IPS DF 6.9 (cell line): ENCODE data around the gene PLXDC1.
"Not testable (repeated sequence)": the region's sequence is repeated elsewhere in the genome, so short reads cannot be mapped to it uniquely, and the experiment has no call there.

Source experiments
- DNase-seq: peaks from one replicate; pipeline ENCODE4 v3.0.0-alpha.2; 2013; ENCODE audit warnings: low read depth, low spot score
- H3K27ac ChIP-seq: one replicate; pipeline ENCODE4 v1.5.1; 2013; ENCODE audit warnings: low read length, control low read depth
- H3K27me3 ChIP-seq: 2 replicates; pipeline ENCODE4 v1.6.1; 2013; ENCODE audit warnings: mild to moderate bottlenecking, low read length; ENCODE audit not compliant: control insufficient read depth, insufficient read depth
- H3K36me3 ChIP-seq: 2 replicates; pipeline ENCODE4 v1.6.1; 2013; ENCODE audit warnings: low read length; ENCODE audit not compliant: control insufficient read depth, insufficient read depth
- H3K4me1 ChIP-seq: 2 replicates; pipeline ENCODE4 v1.6.1; 2013; ENCODE audit warnings: low read length; ENCODE audit not compliant: control insufficient read depth, insufficient read depth
- H3K4me3 ChIP-seq: 2 replicates; pipeline ENCODE4 v1.5.1; 2013; ENCODE audit warnings: mild to moderate bottlenecking, low read length
- H3K9me3 ChIP-seq: 2 replicates; pipeline ENCODE4 v1.6.1; 2013; ENCODE audit warnings: low read length, inconsistent platforms; ENCODE audit not compliant: control insufficient read depth, insufficient read depth
- WGBS: extraction: QIAGEN DNeasy Blood & Tissue Kit; methylation state at CpG from one replicate; pipeline ENCODE4 v1.1.7; 2013; ENCODE audit warnings: mixed read lengths, missing lambda C conversion rate; ENCODE audit not compliant: insufficient read length, insufficient coverage; 5-methylcytosine and 5-hydroxymethylcytosine counted together

Gene PLXDC1

GRCh38 chr17:39169101-39169500, 17.7 kb upstream of the PLXDC1 start:
- H3K36me3 ChIP-seq: no peaks in the 10 kb centered on the region
- no peak overlapping the region for H3K27ac ChIP-seq
- no CpG with 5 or more reads among the region's 14 CpGs for WGBS
- peaks cover 4% of the 10 kb centered on the region for H3K4me1 ChIP-seq
- peaks cover 17% of the 10 kb centered on the region for H3K27me3 ChIP-seq
- no peak overlapping the region for H3K4me3 ChIP-seq
- no peak for DNase-seq
- H3K9me3 ChIP-seq: no peaks in the 10 kb centered on the region

GRCh38 chr17:39168503-39168902, 17.1 kb upstream of the PLXDC1 start:
- H3K27ac ChIP-seq, DNase-seq, H3K4me3 ChIP-seq, H3K4me1 ChIP-seq, H3K9me3 ChIP-seq, H3K36me3 ChIP-seq: not testable (repeated sequence)
- peaks cover 17% of the 10 kb centered on the region for H3K27me3 ChIP-seq
- no CpG with 5 or more reads among the region's 10 CpGs for WGBS

- peaks cover 1% of the 10 kb centered on the region; the same call in 1 of the 2 replicates for H3K4me1 ChIP-seq
- no peak for DNase-seq
- H3K27me3 ChIP-seq: peaks cover 17% of the 10 kb centered on the region
- H3K27ac ChIP-seq: no peak overlapping the region
- no peaks in the 10 kb centered on the region for H3K36me3 ChIP-seq
- no peak overlapping the region for H3K4me3 ChIP-seq
- no CpG with 5 or more reads among the region's 2 CpGs for WGBS
- no peaks in the 10 kb centered on the region for H3K9me3 ChIP-seq
Measured at GRCh38 chr17:39167476-39167875, 16.0 kb upstream of the PLXDC1 start.

DNA sequence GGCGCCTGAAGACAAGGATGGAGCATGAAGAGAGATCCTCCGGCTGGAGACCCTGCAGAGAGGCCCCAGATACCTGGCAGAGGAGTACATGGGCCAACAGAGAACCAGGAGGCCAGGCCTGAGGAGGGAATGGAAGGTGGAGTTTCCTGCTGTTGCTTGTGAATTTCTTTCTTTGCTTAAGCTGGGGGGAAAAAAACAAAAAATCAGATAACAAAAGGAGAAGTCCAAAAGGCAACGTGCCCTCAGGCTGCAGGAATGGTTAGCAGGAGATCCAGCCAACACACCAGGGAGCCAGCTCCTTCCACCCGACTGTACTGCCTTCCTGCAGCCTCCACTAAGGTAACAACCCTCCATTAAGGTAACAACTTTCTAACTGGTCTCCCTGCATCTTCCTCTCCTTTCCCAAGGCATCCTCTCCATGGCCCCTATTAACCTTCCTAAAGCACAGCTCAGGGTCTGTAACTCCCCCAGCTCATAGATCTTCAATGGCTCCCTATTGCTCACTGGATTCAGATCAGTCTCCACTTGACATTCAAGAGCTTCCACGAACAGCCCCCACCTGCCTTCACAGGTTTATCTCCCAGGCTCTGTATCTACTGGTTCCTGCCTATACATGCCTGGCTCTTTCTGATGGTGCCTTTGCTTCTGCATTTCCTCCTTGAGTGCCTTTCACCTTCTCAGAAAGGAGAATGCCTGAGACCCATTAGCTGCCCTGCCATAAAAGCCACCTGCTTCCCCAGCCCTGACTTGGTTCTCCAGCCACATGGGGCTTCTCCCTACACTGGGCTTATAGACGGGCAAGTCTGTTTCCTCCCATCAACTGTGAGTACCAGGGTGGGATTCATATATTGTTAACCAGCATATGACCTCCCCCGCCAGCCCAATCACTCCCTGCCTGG, 15.2 kb upstream of the PLXDC1 start:
- H3K9me3 ChIP-seq: no peaks in the 10 kb centered on the region
- H3K4me1 ChIP-seq: no peaks in the 10 kb centered on the region
- no peaks in the 10 kb centered on the region for H3K36me3 ChIP-seq
- DNase-seq: no peak
- no peak overlapping the region for H3K4me3 ChIP-seq
- WGBS: no CpG with 5 or more reads among the region's 7 CpGs
- peaks cover 17% of the 10 kb centered on the region for H3K27me3 ChIP-seq
- H3K27ac ChIP-seq: no peak overlapping the region

- Histone ChIP-seq H3K9me3 (no peaks in the 10 kb centered on the region), H3K4me1 (no peaks in the 10 kb centered on the region), H3K36me3 (no peaks in the 10 kb centered on the region), H3K27ac (no peak within 1 kb of the TSS), H3K4me3 (peak within 1 kb of the TSS; percentile 66), H3K27me3 (peaks cover 17% of the 10 kb centered on the region)
- no peak for DNase-seq
- no CpG with 5 or more reads among the region's 17 CpGs for WGBS
Measured at GRCh38 chr17:39165841-39166349, 14.5 kb upstream of the PLXDC1 start, which contains the start of gene ARL5C. Gene ARL5C, minus strand, starts transcription at chr17:39166161. Its CDS starts 401 bp downstream, at chr17:39165760.

DNA sequence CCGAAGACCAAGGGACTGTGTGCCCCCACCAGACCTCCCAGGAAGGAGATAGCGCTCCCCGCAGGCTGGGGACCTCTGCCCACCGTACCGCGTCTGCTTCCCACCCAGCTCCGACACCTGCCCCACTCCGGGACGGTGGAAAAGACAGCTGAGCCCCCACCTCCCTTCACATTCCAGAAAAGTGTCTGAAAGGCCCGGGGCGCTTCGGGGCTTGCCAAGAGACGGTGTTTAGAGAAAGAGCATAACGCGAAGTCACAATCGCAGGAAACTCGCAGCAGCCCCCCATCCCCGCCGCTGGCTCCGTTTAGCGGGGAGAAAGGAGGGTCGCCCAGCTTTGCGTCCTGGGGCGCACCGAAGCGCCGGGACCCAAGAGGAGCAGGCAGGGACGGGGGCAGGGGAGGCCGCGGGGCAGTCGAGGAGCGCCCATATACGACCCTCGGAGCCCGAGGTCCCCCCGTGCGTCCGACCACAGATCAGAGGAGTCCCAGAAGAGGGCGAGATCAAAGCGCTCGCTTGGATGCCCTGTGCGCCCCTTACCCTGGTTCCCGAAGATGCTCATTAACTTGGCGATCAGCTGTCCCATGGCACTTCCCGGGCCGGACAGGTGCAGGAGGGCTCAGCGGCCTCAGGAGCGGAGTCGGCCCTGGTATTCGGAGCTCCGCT, 13.9 kb upstream of the PLXDC1 start:
- no CpG with 5 or more reads among the region's 51 CpGs for WGBS
- H3K4me1 ChIP-seq: no peaks in the 10 kb centered on the region
- H3K27me3 ChIP-seq: peaks cover 17% of the 10 kb centered on the region
- H3K27ac ChIP-seq: no peak overlapping the region
- H3K36me3 ChIP-seq: no peaks in the 10 kb centered on the region
- no peaks in the 10 kb centered on the region for H3K9me3 ChIP-seq
- DNase-seq: no peak
- H3K4me3 ChIP-seq: peak overlapping the region; percentile 66

- Histone ChIP-seq H3K36me3 (no peaks in the 10 kb centered on the region), H3K27ac (no peak overlapping the region), H3K4me3 (peak overlapping the region; percentile 66), H3K9me3 (no peaks in the 10 kb centered on the region), H3K27me3 (peaks cover 17% of the 10 kb centered on the region), H3K4me1 (no peaks in the 10 kb centered on the region)
- no CpG with 5 or more reads among the region's 15 CpGs for WGBS
- peak; percentile 91 for DNase-seq
Measured at GRCh38 chr17:39164675-39165143, 13.3 kb upstream of the PLXDC1 start.

DNA sequence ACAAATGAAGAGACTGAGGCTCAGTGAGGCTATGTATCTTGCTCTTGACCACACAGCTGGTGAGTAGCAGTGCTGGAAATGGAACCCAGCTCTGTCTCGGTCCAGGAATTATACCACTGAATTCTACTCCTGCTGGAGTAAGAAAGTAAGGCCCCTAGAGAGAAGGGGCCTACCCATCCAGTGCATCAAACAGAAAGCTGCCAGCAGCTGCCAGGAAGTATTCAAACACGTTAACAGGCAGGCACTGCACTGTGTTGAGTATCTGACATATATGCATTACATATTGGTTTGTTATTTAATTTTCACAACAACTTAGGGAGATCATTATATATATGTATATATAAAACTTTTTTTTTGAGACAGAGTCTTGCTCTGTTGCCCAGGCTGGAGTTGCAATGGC, 10.5 kb upstream of the PLXDC1 start:
- Histone ChIP-seq H3K27me3 (peaks cover 15% of the 10 kb centered on the region), H3K4me1 (no peaks in the 10 kb centered on the region), H3K36me3 (no peaks in the 10 kb centered on the region), H3K9me3 (no peaks in the 10 kb centered on the region), H3K27ac (no peak overlapping the region), H3K4me3 (no peak overlapping the region)
- DNase-seq: no peak
- WGBS: no CpG with 5 or more reads among the region's 2 CpGs

DNA sequence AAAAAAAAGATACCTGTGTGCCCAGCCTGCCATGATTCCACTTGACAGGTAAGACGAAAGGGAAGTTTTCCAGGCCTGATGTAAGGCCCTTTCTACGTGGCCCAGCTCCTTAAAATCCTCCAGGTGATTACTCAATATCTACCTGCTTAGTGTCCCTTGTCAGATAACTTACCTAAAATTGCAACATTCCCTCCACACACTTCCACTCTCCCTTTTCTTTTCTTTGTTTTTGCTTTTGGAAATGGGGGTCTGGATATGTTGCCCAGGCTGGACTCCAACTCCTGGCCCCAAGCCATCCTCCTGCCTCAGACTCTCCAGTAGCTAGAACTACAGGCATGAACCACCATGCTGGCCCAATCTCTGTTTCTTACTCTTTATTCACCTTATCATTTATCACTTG, 7.2 kb upstream of the PLXDC1 start:
- no CpG with 5 or more reads among the region's 2 CpGs for WGBS
- Histone ChIP-seq H3K4me1 (no peaks in the 10 kb centered on the region), H3K9me3 (no peaks in the 10 kb centered on the region), H3K36me3 (no peaks in the 10 kb centered on the region), H3K4me3 (no peak overlapping the region), H3K27me3 (no peaks in the 10 kb centered on the region), H3K27ac (no peak overlapping the region)
- no peak for DNase-seq

- H3K27me3 ChIP-seq: peaks cover 1% of the 10 kb centered on the region; the same call in 1 of the 2 replicates
- no peak overlapping the region for H3K4me3 ChIP-seq
- peaks cover 2% of the 10 kb centered on the region; the same call in 1 of the 2 replicates for H3K4me1 ChIP-seq
- H3K9me3 ChIP-seq: no peaks in the 10 kb centered on the region
- no peak for DNase-seq
- no peaks in the 10 kb centered on the region for H3K36me3 ChIP-seq
- no peak overlapping the region for H3K27ac ChIP-seq
- no CpG with 5 or more reads among the region's 7 CpGs for WGBS
Measured at GRCh38 chr17:39156491-39156890, 5.1 kb upstream of the PLXDC1 start.
